ENCODE data around the gene LUM.
"Not testable (repeated sequence)": the region's sequence is repeated elsewhere in the genome, so short reads cannot be mapped to it uniquely, and the experiment has no call there.

LUM gene

GRCh38 chr12:91109148-91109564, 2.1 kb downstream of the LUM start:
- peak in 1 of 2 experiments; percentile 23 for DNase-seq

- no peak for DNase-seq
Measured at GRCh38 chr12:91108196-91108755, 3.0 kb downstream of the LUM start.

- no peak for DNase-seq
Measured at GRCh38 chr12:91106283-91106682, 5.0 kb downstream of the LUM start.

- DNase-seq, result no peak
Measured at GRCh38 chr12:91105807-91106206, 5.5 kb downstream of the LUM start.

- DNase-seq, result no peak
Measured at GRCh38 chr12:91104812-91105466, 6.4 kb downstream of the LUM start.

GRCh38 chr12:91103624-91104023, 7.7 kb downstream of the LUM start:
- DNase-seq, result no peak

- no peak for DNase-seq
Measured at GRCh38 chr12:91103101-91103500, 8.2 kb downstream of the LUM start.

- no peak for DNase-seq
Measured at GRCh38 chr12:91100906-91101305, 10.4 kb downstream of the LUM start.

- no peak for DNase-seq
Measured at GRCh38 chr12:91099836-91100235, 11.5 kb downstream of the LUM start.

- DNase-seq, result no peak
Measured at GRCh38 chr12:91099341-91099740, 12.0 kb downstream of the LUM start.

- DNase-seq, result no peak
Measured at GRCh38 chr12:91098941-91099340, 12.4 kb downstream of the LUM start.

GRCh38 chr12:91098461-91098860, 12.8 kb downstream of the LUM start:
- no peak for DNase-seq

GRCh38 chr12:91094957-91095356, 16.3 kb downstream of the LUM start:
- DNase-seq, result no peak

- DNase-seq, result no peak
Measured at GRCh38 chr12:91094032-91094662, 17.1 kb downstream of the LUM start.

GRCh38 chr12:91093341-91093740, 18.0 kb downstream of the LUM start:
- no peak for DNase-seq

GRCh38 chr12:91091916-91092715, 19.2 kb downstream of the LUM start:
- DNase-seq, result no peak

GRCh38 chr12:91089953-91090352, 21.3 kb downstream of the LUM start:
- DNase-seq, result not testable (repeated sequence)

- no peak for DNase-seq
Measured at GRCh38 chr12:91080041-91080440, 31.3 kb downstream of the LUM start.

GRCh38 chr12:91078501-91078900, 32.8 kb downstream of the LUM start:
- no peak for DNase-seq

GRCh38 chr12:91077228-91077954, 33.9 kb downstream of the LUM start:
- DNase-seq, result no peak

- DNase-seq, result no peak
Measured at GRCh38 chr12:91074851-91075250, 36.4 kb downstream of the LUM start.

- no peak for DNase-seq
Measured at GRCh38 chr12:91074154-91074709, 37.1 kb downstream of the LUM start.

- DNase-seq, result no peak
Measured at GRCh38 chr12:91073426-91073825, 37.9 kb downstream of the LUM start.

Data from NCI-H524 (cell line).